Activated effector memory CD4-positive, alpha-beta T cell treated with Interleukin-2 at 50 U/mL for 16 hours (primary cell): ENCODE measurements around the gene ZMYND8.
"Not testable (repeated sequence)": the region's sequence is repeated elsewhere in the genome, so short reads cannot be mapped to it uniquely, and the experiment has no call there.

Experiments used
- DNase-seq: peaks from one replicate; pipeline ENCODE4 v3.0.0-alpha.2; 2020

The ZMYND8 gene

DNA sequence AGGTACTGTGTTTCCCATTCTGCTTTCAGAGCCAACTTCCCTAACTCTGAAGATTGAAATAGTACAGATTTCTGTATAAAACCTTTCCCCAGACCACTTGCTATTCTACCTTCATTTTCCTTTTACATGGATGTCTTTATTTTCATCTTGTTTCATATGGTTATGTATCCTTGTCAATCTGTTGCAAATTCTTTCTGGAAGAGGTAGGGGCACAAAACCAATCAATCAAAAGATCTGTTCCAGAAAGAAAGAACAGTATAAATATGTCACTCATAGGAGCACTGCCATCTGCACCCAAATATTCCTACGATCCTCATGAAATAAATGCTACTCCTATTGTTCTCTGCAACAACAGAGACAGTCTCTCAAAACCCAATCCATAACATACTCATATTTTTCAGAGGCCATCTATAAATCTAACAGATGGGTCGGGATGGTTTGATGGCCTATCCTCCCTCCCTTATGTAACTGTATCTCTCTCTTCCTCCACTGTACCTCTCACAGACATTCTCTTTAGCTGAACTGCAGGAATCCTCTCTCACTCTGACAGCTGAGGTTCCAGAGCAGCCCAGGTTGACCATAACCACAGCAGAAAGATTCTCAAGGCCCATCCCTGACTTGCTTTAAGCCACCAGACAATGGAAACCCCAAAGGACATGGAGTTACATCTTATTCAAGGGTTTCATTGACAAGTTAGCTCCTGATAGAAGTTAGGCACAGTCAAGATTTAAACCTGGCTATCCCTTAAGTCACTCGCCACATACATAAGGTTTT lies 112.8 kb downstream of the ZMYND8 start:
- no peak for DNase-seq

DNA sequence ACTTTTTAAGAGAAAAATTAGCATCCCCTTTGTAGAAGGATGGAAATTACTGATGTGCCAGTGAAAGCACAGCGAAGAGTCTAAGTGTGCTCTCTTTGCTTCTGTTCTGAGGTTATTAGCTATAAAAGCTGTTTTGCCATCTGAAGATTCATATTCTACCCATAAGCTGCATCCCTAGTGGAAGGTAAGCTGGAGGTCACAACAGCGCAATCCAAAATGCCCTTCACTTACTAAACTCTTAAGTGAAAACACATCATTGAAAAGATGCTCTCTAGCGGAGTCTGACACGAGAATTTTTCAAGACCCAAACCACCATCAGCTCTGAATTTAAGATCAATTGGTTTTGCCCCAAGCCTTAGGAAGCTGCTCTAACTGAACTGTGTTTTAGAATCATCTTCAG lies 113.5 kb downstream of the ZMYND8 start:
- no peak for DNase-seq

DNA sequence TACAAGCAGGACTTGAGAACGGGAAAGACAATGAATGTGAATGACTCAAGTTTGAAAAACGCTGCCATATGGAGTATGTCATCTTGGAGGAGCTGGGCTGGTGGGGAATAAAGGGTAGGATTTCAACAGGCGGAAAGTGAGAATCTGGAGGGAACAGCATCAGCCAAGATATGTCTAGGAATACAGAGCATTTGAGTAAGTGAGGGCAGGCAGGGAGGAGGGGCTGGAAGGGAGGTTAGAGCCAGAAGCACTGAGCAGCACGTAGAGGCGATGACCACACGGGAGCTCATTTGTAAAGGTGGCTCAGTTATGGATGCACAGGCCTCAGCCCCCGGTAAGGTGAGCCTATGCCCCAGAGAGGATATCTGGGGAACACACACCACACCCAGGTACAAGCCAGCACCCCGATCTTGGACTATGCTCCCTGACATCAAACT lies 115.1 kb downstream of the ZMYND8 start:
- DNase-seq = no peak

DNA sequence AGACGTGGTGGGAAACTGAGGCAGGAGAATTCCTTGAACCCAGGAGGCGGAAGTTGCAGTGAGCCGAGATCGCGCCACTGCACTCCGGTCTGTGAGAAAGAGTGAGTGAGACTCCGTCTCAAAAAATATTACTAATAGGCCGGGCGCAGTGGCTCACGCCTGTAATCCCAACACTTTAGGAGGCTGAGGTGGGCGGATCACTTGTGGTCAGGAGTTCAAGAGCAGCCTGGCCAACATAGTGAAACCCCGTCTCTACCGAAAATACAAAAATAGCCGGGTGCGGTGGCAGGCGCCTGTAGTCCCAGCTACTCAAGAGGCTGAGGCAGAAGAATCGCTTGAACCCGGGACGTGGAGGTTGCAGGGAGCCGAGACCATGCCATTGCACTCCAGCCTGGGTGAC lies 116.4 kb downstream of the ZMYND8 start:
- DNase-seq = not testable (repeated sequence)

DNA sequence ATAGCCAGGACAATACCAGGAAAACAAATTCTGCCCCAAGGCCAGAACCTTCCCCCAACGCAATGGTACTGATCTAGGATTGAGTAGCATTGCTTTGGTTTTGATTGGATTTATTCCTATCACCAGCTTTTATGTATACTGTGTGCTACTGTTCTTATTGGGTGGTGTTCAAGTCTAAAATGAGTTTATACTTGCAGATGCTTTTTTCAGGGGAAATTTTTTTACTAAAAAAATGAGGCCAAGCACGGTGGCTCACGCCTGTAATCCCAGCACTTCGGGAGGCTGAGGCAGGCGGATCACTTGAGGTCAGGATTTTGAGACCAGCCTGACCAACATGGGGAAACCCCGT lies 116.8 kb downstream of the ZMYND8 start:
- no peak for DNase-seq

DNA sequence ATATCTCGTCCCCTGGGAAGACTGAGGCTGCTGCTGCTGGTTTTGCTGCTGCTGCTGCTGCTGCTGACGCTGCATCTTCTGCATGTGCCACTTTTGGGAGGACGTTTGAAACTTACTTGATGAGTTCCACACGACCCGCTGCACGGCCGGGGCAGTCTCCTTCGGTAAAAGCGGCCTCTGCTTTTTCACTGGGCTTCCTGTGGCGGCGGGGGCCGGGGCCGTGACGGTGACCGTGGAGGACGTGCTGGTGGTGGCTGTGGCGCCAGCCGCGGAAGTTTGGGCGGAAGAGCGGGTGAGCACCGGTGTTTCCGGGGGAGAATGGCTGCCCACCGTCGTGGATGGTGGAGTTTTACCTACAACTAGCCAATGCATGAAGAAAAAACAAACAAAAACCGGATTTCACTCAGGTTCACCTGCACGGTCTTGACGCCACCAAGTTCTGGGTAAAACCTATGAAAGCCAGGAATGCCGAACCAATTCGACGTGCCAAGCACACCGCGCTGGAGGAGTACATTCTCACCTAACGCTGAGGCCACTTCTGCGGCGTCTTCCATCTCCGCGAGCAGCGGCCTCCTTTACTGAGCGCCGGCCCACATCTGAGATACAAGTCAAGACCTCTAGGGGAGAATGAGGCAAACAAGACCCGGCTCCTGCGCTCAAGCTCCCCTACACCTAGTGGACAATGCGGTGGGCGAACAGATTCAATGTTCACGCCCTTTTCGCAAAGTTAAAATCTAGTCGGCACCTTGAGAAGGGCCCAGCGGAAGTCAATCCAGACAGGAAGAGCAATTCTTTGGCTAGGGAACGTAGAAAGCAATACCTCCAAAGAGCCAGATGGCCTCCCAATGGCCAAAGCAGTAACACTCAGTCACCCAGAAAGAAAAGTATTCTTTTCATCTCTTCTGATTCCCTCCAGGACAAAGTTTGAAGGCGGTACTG lies 117.5 kb downstream of the ZMYND8 start:
- DNase-seq = no peak

DNA sequence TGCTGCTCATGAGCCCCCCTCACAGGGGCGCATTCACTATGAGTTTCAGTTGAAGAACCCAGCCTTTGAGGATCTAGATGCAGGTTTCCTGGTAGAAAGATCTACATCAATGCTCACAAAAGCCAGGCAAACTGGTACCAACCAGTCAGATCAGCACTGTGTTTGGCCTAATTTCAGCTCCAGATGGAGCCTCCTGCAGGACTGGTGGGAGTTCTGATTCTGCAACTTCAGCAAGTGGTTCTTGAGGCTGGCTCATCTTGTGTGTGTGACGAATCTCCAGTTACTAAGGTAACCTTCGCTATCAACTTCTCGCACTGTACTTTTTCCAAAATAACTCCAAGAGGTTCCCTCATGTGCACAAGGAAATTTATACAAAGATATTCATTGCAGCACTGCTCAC lies 118.8 kb downstream of the ZMYND8 start:
- DNase-seq = no peak

DNA sequence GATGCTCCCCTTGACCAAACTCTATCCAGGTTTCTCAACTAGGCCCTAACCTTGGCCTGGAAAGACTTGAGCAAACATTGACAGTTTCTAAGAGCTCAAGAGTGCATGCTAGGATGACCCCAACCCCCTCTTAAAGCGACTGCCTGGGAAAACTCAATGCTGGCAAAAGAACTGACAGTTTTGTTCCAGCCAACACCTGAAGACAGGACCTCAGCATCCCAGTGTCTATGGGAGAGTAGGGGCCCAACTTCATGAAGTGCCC lies 119.9 kb downstream of the ZMYND8 start:
- DNase-seq = no peak

DNA sequence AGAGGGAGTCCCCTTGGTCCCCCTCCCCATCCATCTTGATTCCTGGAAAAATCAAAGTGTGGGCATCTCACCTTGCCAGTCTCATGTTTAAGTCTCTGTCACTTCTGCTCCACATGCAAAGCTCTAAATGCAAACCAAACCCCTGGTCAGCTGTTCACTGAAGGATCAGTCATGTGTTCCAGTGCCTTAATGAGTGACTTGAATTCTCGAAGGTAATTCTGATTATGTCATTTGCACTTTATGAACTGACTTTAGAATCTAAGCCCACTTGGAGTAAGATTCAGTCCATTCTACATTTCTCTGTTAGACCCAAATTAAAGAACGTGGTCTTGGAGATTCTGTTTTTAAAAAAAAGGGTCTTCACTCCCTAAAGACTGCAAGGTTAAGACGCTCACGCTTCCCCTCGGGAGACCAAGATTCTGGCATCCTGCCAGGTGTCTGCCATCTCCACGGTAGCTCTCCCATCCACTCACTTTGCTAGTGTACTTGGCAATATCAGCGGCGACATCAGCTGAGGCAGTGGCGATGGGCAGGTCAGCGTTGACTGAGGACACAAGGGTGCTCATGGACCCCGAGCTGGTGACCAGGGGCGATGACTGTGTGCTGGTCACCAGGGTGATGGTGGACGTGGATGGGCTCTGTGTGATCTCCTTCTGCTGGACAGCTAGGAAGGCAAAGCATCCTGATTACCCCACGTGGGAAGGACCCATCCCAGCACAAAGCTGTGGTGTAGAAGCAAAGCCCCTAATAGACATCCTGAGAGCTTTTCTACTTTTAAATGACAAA lies 120.5 kb downstream of the ZMYND8 start:
- DNase-seq = no peak

DNA sequence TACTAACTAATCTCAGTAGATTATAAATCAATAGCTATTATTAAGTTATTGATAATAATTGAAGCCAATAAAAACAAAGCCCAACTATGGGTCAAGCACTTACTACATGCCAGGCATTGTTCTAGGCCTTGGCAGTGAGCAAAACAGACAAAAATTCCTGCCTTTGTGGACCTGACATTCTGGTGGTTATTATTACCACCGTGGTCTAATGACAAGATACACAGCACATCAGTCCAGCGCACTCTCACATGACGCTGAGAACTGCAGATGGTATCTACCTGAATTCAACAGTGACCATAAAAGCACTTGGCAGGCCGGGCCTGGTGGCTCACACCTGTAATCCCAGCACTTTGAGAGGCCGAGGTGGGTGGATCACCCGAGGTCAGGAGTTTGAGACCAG lies 121.4 kb downstream of the ZMYND8 start:
- no peak for DNase-seq

DNA sequence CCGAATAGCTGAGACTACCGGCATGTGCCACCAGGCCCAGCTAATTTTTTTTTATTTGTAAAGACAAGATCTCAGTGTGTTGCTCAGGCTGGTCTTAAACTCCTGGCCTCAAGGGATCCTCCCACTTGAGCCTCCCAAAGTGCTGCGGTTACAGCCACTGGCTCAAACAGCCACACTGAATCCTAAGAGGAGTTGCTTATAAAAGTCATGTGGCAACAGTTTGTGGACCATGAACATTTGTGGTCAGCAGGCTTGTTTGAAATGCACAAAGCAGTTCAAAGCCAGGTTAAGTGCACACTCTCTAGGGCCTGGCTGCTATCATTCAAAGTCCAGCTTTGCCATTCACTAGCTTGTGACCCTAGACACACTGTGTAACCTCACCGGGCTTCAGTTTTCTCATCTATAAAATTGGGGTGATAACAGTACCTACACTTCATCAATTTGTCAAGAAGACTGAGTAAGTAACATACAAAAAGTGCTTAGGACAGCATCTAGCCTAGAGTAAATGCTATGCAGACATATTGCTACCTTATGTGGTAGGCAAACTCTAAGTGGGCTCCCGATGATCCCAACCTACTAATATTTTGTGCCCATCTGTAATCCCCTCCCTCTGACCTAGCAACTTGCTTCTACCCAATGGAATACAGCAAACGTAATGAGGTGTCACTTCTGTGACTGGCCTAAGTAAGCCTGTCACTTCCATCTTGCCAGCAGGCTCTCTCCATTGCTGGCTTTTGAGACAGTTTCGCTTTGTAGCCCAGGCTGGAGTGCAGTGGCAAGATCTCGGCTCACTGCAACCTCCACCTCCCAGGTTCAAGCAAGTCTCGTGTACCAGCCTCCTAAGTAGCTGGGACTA lies 122.9 kb downstream of the ZMYND8 start:
- DNase-seq = no peak

DNA sequence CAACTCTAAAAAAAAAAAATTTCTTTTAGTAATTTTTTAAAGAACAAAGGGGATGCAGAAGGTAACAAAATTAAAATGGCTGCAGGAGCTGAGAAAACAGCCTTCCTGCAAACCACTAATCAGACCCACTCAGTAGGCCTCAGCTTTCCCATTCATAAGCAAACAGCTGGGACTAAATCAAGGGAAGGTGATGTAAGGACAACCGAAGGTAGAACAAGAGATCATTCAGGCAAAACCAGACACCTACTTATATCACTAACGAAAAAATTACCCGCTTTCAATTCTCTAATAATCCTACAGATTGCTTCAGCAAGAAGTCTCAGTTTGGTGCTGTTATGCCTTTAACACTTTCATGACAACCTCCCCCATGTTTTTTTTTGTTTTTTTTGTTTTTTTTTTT lies 124.0 kb downstream of the ZMYND8 start:
- no peak for DNase-seq

DNA sequence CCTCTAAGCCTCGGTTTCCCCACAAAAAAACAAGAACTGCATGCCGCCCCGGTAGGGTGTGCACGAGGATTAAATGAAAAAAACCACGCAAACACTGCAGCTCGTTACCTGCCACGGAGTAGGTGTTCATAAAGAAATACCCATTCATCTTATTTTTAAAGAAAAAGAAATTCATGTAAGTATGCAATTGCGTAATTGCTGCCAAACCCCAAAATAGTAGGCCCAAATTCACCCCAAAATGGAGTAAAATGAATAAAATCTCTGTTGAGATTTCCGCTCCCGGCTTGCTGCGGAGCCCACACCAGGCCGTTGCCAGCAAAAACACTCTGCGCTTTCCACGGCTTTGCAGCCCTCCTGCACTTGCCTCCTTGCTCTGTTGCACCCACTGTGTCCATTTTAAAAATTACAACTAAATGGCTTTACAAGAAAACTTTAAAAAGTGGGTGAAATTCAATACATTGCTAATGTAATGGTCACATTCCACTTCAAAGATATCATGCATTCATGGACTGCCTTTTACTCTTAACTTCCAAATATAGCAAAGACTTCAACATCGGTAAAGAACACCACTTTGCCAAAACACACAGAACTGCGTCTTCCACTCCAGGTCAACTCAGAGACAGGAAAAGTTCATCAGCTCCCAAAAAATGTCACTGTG lies 125.0 kb downstream of the ZMYND8 start:
- DNase-seq = no peak

DNA sequence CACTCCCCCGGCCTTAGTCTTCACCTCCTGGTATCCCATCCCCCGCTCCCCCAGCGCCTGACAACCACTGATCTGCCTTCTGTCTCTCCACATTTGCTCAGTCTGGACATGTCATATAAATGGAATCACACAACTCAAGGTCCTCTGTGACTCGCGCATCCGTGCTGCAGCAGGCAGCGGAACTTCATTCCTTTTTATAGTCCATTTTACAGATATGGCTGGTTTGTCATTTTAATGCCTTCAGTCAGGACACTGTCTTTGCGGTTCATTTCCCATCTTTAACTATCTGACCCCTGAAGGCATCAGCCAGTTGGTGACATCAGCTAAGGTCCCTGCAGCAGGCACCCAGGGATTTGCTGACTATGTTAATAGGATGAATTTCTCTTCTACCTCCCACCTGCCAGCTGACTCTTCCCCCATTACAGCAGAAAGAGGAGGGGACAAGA lies 125.7 kb downstream of the ZMYND8 start:
- DNase-seq = no peak

DNA sequence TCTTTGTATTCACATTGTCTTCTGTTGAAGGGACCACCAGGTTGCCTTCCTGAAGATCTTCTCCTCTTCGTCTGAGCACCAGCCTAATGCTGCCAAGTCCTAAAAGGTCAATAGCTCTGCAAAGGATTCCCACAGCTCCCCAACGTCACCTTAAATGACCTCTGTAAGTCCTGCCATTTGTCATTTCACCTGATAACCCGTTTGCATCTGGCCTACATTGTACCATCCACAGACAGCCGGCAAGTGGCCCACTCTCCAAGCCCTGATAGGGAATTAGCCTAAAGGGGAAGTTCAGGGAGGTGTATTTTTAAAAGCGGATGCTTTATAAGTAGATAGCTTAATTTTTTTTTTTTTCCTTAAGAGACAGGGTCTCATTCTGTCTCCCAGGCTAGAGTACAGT lies 127.8 kb downstream of the ZMYND8 start:
- DNase-seq = no peak

DNA sequence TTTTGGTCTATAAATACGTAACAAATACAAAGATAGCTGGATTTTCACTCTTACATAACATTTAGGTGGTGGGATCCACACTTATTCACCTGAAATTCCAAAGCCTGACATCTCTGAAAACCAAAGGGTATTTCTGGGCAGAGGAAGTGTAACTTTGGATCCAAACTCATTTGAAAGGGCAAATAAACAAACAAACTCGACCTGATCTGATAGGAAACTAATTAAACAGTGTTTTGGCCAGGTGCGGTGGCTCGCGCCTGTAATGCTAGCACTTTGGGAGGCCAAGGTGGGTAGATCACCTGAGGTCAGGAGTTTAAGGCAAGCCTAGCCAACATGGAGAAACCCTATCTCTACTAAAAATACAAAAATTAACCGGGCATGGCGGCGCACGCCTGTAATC lies 128.9 kb downstream of the ZMYND8 start:
- no peak for DNase-seq

DNA sequence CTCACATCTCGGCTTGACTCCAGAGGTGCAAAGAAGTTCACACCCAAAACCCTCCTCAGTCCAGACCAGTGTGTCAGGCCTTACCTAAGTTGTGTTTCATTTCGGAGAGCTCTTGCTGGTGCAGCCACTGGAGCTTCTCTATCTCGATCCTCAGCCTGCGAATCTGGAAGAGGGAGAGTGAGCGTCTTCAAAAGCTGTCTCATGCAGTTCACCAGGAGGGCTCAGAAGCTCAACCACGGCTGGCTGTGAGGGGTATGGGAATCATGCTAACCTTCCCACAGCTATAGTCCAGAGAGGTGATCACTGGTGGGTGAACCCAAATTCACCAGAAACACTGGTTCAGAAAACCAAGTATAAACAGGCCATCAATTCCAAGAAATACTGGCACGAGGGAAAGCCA lies 129.4 kb downstream of the ZMYND8 start:
- DNase-seq = no peak

DNA sequence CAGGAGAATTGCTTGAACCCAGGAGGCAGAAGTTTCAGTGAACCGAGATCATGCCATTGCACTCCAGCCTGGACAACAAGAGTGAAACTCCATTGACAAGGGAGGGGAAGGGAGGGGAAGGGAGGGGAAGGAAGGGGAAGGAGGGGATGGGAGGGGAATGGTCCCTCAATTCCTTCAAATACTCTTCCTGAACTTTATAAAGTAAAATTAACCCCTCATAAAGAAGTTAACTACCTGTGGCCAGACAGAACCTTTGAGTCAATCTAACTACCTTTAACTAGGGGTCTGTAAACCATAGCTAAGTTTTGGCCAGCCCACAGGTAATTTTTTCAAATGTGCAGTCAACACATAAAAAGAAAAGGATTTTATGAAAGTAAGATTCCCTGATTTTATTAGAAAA lies 131.0 kb downstream of the ZMYND8 start:
- DNase-seq = no peak

DNA sequence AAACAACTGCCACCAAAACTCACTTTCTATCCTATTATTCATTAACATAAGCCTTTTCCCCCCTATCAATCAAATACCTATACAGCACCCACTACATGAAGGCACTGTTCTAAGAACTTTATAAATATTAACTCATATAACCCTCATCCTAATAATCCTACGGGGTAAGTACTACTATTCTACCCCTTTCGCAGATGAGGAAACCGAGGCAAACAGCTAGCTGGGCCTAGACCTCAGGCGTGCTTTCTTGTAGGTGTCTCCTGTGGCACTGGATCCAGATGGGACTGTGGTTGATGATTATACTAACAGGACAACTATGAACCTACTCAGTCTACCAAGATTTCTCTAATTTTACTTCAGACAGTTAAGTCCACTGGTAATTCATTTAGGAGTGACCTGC lies 131.6 kb downstream of the ZMYND8 start:
- no peak for DNase-seq

DNA sequence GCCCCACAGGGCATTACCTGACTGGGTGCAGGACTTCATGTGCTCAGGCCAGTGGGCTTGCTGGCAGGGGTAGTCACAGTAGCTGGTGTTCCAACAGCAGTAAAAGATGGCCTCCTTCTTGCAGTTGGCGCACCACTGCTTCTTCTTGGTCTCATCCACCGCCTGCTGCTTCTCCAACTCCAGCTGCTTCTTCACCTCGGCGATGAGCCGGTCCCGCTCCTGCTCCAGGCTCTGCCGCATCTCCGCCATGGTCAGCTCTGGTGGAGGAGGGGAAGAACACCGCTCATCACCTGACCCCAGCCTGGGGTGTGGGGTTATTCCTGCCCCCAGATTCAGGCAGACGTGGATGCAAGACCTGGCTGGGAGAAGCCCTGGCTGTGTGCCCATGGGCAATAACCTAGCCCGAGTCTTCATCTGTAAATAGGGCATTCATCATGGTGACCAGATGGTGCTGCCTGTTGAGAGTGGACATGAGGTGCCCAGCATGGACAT lies 132.2 kb downstream of the ZMYND8 start:
- DNase-seq = no peak

DNA sequence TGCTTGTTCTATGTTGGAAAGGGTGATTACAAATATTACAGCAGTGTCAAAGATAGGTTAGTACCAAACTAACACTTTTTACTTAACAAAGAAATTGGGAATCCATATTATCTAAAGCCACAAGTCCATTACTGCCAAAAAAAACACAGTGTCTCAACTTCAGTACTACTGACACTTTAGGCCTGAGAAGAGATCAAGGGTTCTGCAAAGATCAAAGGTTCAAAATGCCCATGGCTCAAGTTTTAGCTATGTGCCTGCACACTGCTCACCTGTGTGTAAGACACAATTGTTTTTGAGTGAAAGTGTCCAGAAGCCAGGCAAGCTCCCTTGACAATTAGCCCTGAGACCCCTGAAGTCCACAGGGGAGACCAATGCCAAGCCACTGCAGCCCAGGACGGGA lies 132.6 kb downstream of the ZMYND8 start:
- no peak for DNase-seq
